Epithelial cell of proximal tubule (primary cell): ENCODE results near the gene TBC1D4. TPM values are rescaled to one million over a fixed set of nuclear protein-coding genes. Genes with fewer than 3 reads are reported as not detected.
"Not testable (repeated sequence)": the region's sequence is repeated elsewhere in the genome, so short reads cannot be mapped to it uniquely, and the experiment has no call there.

Experiments used
- DNase-seq: peaks from one replicate; pipeline ENCODE4 v3.0.0-alpha.2; 2011; ENCODE audit warnings: low read depth
- H3K4me3 ChIP-seq: 2 replicates; pipeline ENCODE4 v1.5.1; 2011; ENCODE audit warnings: low read depth, mild to moderate bottlenecking, low read length
- total RNA-seq: library from RNA; depleted of rRNA; stranded (reverse); fragments of >200 nt; gene quantifications from 2 replicates; pipeline ENCODE4 v1.2.3, GENCODE V29; 2015
- TF ChIP-seq, protein P1 (sequence below): conservative IDR thresholded peaks from 2 replicates; pipeline ENCODE4 v1.5.1; 2012; ENCODE audit warnings: low read depth, mild to moderate bottlenecking, low read length

The TBC1D4 gene
- total RNA-seq, 1 donor from 2014 or later: 20.9 TPM

DNA sequence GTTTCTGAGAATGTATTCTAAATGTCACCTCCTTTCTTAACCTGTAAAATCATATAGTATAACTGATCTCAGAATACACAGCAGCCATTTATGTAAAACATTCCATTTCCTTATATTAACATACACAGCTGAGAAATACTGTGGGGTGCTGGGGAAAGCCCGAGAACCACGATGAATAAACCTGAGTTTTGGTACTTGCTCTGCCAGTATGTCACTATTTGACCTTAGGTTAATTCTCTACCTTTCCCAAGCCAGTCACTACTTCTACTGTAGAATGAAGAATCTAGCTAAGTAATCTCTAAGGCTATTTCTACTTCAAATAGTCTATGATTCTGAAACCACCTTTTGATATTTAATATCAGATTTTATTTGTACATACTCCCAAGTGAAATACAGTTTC lies 173.7 kb downstream of the TBC1D4 start:
- DNase-seq: no peak
- TF ChIP-seq, protein P1, sequence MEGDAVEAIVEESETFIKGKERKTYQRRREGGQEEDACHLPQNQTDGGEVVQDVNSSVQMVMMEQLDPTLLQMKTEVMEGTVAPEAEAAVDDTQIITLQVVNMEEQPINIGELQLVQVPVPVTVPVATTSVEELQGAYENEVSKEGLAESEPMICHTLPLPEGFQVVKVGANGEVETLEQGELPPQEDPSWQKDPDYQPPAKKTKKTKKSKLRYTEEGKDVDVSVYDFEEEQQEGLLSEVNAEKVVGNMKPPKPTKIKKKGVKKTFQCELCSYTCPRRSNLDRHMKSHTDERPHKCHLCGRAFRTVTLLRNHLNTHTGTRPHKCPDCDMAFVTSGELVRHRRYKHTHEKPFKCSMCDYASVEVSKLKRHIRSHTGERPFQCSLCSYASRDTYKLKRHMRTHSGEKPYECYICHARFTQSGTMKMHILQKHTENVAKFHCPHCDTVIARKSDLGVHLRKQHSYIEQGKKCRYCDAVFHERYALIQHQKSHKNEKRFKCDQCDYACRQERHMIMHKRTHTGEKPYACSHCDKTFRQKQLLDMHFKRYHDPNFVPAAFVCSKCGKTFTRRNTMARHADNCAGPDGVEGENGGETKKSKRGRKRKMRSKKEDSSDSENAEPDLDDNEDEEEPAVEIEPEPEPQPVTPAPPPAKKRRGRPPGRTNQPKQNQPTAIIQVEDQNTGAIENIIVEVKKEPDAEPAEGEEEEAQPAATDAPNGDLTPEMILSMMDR: no peak
- H3K4me3 ChIP-seq: no peak overlapping the region

DNA sequence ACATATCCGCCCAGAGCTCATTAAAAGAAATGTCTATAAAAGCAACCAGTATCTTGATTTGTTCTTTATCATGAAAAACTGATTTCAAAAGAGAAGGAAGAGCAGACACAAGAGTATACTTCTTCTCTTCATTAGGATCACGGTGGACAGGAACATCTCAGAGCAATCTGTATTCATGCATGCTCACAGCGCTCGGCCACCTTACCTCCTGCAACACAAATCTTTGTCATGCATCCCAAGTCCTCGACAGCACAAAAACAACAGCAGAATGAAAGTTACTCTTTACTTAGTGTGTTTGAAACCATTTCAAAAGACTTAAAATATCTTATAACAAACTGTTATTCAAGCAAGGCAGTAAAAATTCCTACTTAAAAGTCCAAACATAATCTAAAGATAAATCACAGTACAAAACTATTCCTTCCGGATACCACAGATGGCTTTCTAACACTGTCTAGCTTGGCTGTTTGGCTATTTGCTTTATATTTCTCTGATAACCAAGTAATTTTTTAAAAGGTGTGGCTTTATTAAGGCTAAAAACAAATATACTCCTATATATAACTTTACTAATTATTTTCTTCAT lies 174.5 kb downstream of the TBC1D4 start:
- TF ChIP-seq, protein P1: no peak
- DNase-seq: no peak
- H3K4me3 ChIP-seq: no peak overlapping the region

DNA sequence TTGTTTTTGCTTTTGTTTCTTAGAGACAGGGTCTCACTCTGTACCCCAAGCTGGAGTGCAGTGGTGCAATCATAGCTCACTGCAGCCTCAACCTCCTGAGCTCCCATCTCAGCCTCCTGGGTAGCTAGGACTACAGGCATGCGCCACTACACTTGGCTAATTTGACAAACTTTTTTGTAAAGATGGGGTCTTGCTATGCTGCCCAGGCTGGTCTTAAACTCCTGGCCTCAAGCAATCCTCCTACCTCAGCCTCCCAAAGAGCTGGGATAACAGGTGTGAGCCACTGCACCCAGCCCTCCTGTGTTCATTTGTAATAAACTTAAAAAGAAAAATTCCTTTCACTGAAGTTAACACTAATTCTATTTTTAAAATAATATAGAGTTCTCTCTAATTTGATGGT lies 175.0 kb downstream of the TBC1D4 start:
- DNase-seq, H3K4me3 ChIP-seq: not testable (repeated sequence)

- no peak for DNase-seq
Measured at GRCh38 chr13:75305059-75305458, 176.9 kb downstream of the TBC1D4 start.

GRCh38 chr13:75303263-75303662 lies 178.7 kb downstream of the TBC1D4 start:
- TF ChIP-seq, protein P1: no peak
- no peak overlapping the region for H3K4me3 ChIP-seq
- no peak for DNase-seq

More at GRCh38 chr13:75305059-75305458, 176.9 kb downstream of the TBC1D4 start:
- TF ChIP-seq, protein P1: no peak
- H3K4me3 ChIP-seq: no peak overlapping the region

DNA sequence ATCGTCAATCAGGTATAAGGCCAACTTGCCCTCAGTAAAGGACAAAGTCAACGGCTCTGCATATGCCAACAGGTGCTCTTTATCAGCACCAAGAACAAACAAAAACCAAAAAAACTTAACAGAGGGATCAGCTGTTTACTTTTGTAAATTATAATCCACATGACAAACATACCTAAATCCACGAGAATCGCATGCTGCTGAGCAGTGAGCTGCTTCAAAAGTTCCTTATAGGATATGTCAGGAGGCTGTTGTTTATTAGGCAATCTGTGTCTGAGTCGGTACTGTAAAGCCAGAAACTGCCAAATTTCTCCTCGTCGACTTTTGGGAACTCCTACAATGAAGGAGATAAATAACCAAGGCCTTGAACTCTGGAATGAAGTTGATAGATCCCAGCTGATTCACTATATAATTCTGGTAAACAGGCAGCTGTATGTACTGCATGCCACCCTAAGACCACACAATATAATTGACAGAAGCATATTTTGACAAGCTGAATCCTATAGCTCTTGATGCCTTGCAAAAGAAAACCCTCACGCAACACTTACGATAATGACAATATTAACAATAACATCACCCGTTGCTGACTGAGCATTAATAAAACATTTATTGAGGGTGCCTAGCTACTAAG lies 179.8 kb downstream of the TBC1D4 start:
- DNase-seq: no peak
- TF ChIP-seq, protein P1: no peak
- no peak overlapping the region for H3K4me3 ChIP-seq

DNA sequence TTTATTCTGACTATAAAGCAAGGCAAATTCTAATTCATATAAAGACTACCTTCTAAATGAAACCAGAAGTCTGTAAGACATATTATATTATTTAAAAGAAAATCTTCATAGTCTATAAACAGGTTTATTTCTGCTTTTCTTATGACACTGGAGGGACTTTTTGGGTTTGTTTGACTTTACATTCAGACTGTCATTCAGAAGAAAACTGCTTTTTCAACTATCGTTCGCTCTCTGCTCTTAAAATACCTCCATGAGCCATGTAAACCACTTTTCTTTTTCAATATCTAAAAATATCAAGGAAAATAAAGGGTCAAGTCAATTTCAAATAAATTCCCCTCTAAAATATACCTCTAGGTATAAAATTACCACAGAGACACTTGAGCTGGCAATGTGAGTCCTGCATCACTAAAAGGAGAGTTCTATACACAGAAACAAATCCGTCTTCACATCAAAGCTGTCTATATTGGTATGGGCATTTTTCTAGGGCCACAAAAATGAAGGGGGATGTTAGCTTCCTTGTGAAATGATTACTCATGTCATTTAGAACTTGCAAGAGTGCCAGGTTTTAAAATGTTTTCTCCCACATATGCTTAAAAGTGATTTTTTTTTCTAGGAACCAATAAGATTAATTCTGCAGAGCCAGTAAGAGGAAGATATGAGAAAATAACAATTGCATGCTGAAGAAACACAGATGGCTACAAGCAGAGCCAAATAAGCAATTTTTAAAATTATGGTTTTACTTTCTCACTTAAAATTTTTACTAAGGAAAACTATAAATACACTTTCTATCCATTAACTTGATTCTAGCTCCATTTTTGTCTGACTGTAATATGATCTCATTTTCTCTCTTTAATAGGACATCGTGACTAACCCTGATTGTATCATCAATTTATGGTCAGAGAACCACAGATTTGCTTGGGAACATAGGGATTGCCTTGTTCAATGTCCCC lies 181.8 kb downstream of the TBC1D4 start:
- no peak for DNase-seq
- H3K4me3 ChIP-seq: no peak overlapping the region
- TF ChIP-seq, protein P1: no peak
